ENCODE results near the gene CRLF1.
"Not testable (repeated sequence)": the region's sequence is repeated elsewhere in the genome, so short reads cannot be mapped to it uniquely, and the experiment has no call there.

CRLF1 gene

GRCh38 chr19:18608805-18609716 is 2.5 kb upstream of the CRLF1 start:
- DNase-seq (ENCODE audit: low read depth in 2 of 2), result no peak

GRCh38 chr19:18608102-18608804 is 1.7 kb upstream of the CRLF1 start:
- no peak for DNase-seq (ENCODE audit: low read depth in 2 of 2)

GRCh38 chr19:18607226-18608101 is 865 bp upstream of the CRLF1 start:
- no peak for DNase-seq (ENCODE audit: low read depth in 2 of 2)

GRCh38 chr19:18605546-18606280 is 886 bp downstream of the CRLF1 start:
- DNase-seq (ENCODE audit: low read depth in 2 of 2), result no peak

GRCh38 chr19:18605196-18605545 is 1.4 kb downstream of the CRLF1 start:
- DNase-seq (ENCODE audit: low read depth in 2 of 2), result no peak

- no peak for DNase-seq (ENCODE audit: low read depth in 2 of 2)
Measured at GRCh38 chr19:18604820-18605159, 1.8 kb downstream of the CRLF1 start.

GRCh38 chr19:18603958-18604819 is 2.4 kb downstream of the CRLF1 start:
- DNase-seq (ENCODE audit: low read depth in 2 of 2), result no peak

- DNase-seq (ENCODE audit: low read depth in 2 of 2), result no peak
Measured at GRCh38 chr19:18603255-18603957, 3.2 kb downstream of the CRLF1 start.

GRCh38 chr19:18601875-18602274 is 4.7 kb downstream of the CRLF1 start:
- no peak for DNase-seq (ENCODE audit: low read depth in 2 of 2)

- DNase-seq (ENCODE audit: low read depth in 2 of 2), result not testable (repeated sequence)
Measured at GRCh38 chr19:18600692-18601397, 5.8 kb downstream of the CRLF1 start.

- no peak for DNase-seq (ENCODE audit: low read depth in 2 of 2)
Measured at GRCh38 chr19:18599485-18599884, 7.1 kb downstream of the CRLF1 start.

GRCh38 chr19:18597809-18598660 is 8.6 kb downstream of the CRLF1 start:
- DNase-seq (ENCODE audit: low read depth in 2 of 2), result no peak

GRCh38 chr19:18596752-18597157 is 9.8 kb downstream of the CRLF1 start:
- DNase-seq (ENCODE audit: low read depth in 2 of 2), result no peak

- DNase-seq (ENCODE audit: low read depth in 2 of 2), result no peak
Measured at GRCh38 chr19:18595475-18595874, 11.1 kb downstream of the CRLF1 start.

- DNase-seq (ENCODE audit: low read depth in 2 of 2), result no peak
Measured at GRCh38 chr19:18594824-18595373, 11.7 kb downstream of the CRLF1 start.

- DNase-seq (ENCODE audit: low read depth in 2 of 2), result peak; percentile 34 to 75
Measured at GRCh38 chr19:18594096-18594823, 12.3 kb downstream of the CRLF1 start.

- no peak for DNase-seq (ENCODE audit: low read depth in 2 of 2)
Measured at GRCh38 chr19:18593367-18594095, 13.1 kb downstream of the CRLF1 start.

All from stimulated activated CD4-positive, alpha-beta T cell treated with anti-CD3 and anti-CD28 coated beads, Interleukin-15, amount 100 ng/mL, for 48 hours (primary cell).